Measurements from ENCODE around the gene MCTP1. TPM values are rescaled to one million over a fixed set of nuclear protein-coding genes. Genes with fewer than 3 reads are reported as not detected.

Gene MCTP1
- total RNA-seq, 1 experiment from 2014 or later: 7.5 TPM

GRCh38 chr5:94702729-94703128 is 582.2 kb downstream of the MCTP1 start:
- Histone ChIP-seq H3K9ac (ENCODE audit: low read length) (no peak overlapping the region), H3F3A (ENCODE audit: low read length, unreplicated experiment) (no peaks in the 10 kb centered on the region), H3K36me3 (ENCODE audit: low read depth, low read length) (no peaks in the 10 kb centered on the region), H2AFZ (ENCODE audit: low read length) (no peak overlapping the region), H3K9me3 (ENCODE audit: low read length) (no peaks in the 10 kb centered on the region), H3K9me2 (replicated peaks; ENCODE audit: low read length) (no peaks in the 10 kb centered on the region), H3K4me2 (ENCODE audit: low read length) (no peak overlapping the region), H4K20me1 (ENCODE audit: low read length) (no peaks in the 10 kb centered on the region), H3K4me1 (ENCODE audit: insufficient read depth, low read length) (peaks cover 15% of the 10 kb centered on the region), H3K27me3 (ENCODE audit: low read length) (no peaks in the 10 kb centered on the region), H3K4me3 (ENCODE audit: low read length) (no peak overlapping the region), H3K27ac (ENCODE audit: low read length) (no peak overlapping the region), H3K79me2 (ENCODE audit: low read length) (no peaks in the 10 kb centered on the region)
- TF ChIP-seq EZH2 (IDR thresholded peaks at IDR 0.05; ENCODE audit: low read length, unreplicated experiment) (no peak), CTCF (conservative IDR thresholded peaks at IDR 0.05; ENCODE audit: low read depth, low read length) (no peak), EZH2phosphoT487 (IDR thresholded peaks at IDR 0.05; ENCODE audit: borderline replicate concordance, low read length) (no peak)
- intact Hi-C loops (cut with micrococcal nuclease): no loop called here
- ChIA-PET CTCF (no interaction called here), POLR2A (ENCODE audit: unreplicated experiment) (no interaction called here)
- DNase-seq (no peak), ATAC-seq (no peak)
- BruUV-seq (replicated peaks): no TSS peak

- ChIA-PET POLR2A (ENCODE audit: unreplicated experiment) (no interaction called here), CTCF (no interaction called here)
- DNase-seq (no peak), ATAC-seq (no peak)
- no TSS peak for BruUV-seq (replicated peaks)
- Histone ChIP-seq H3F3A (ENCODE audit: low read length, unreplicated experiment) (no peaks in the 10 kb centered on the region), H3K9ac (ENCODE audit: low read length) (no peak overlapping the region), H3K9me2 (replicated peaks; ENCODE audit: low read length) (no peaks in the 10 kb centered on the region), H4K20me1 (ENCODE audit: low read length) (no peaks in the 10 kb centered on the region), H2AFZ (ENCODE audit: low read length) (no peak overlapping the region), H3K27ac (ENCODE audit: low read length) (no peak overlapping the region), H3K4me1 (ENCODE audit: insufficient read depth, low read length) (peaks cover 10% of the 10 kb centered on the region; the same call in 1 of the 2 replicates), H3K9me3 (ENCODE audit: low read length) (no peaks in the 10 kb centered on the region), H3K4me2 (ENCODE audit: low read length) (no peak overlapping the region), H3K79me2 (ENCODE audit: low read length) (no peaks in the 10 kb centered on the region), H3K4me3 (ENCODE audit: low read length) (no peak overlapping the region), H3K27me3 (ENCODE audit: low read length) (no peaks in the 10 kb centered on the region), H3K36me3 (ENCODE audit: low read depth, low read length) (no peaks in the 10 kb centered on the region)
- intact Hi-C loops (cut with micrococcal nuclease): no loop called here
- TF ChIP-seq EZH2phosphoT487 (IDR thresholded peaks at IDR 0.05; ENCODE audit: borderline replicate concordance, low read length) (no peak), CTCF (conservative IDR thresholded peaks at IDR 0.05; ENCODE audit: low read depth, low read length) (no peak), EZH2 (IDR thresholded peaks at IDR 0.05; ENCODE audit: low read length, unreplicated experiment) (no peak)
Measured at GRCh38 chr5:94700592-94700991, 584.3 kb downstream of the MCTP1 start.

GRCh38 chr5:94699562-94699961 is 585.3 kb downstream of the MCTP1 start:
- Histone ChIP-seq H4K20me1 (ENCODE audit: low read length) (no peaks in the 10 kb centered on the region), H3K9me3 (ENCODE audit: low read length) (no peaks in the 10 kb centered on the region), H3F3A (ENCODE audit: low read length, unreplicated experiment) (no peaks in the 10 kb centered on the region), H3K4me1 (ENCODE audit: insufficient read depth, low read length) (no peaks in the 10 kb centered on the region), H3K79me2 (ENCODE audit: low read length) (no peaks in the 10 kb centered on the region), H3K27me3 (ENCODE audit: low read length) (no peaks in the 10 kb centered on the region), H3K4me3 (ENCODE audit: low read length) (no peak overlapping the region), H3K4me2 (ENCODE audit: low read length) (no peak overlapping the region), H3K9me2 (replicated peaks; ENCODE audit: low read length) (no peaks in the 10 kb centered on the region), H3K36me3 (ENCODE audit: low read depth, low read length) (no peaks in the 10 kb centered on the region), H3K27ac (ENCODE audit: low read length) (no peak overlapping the region), H2AFZ (ENCODE audit: low read length) (no peak overlapping the region), H3K9ac (ENCODE audit: low read length) (no peak overlapping the region)
- no peak for ATAC-seq
- intact Hi-C loops (cut with micrococcal nuclease): loop anchor here (10.0 kb wide), 1 partner anchor 445 kb away; no protein-coding TSS in a partner anchor
- no TSS peak for BruUV-seq (replicated peaks)
- TF ChIP-seq CTCF (conservative IDR thresholded peaks at IDR 0.05; ENCODE audit: low read depth, low read length): no peak
- no peak for TF ChIP-seq EZH2 (IDR thresholded peaks at IDR 0.05; ENCODE audit: low read length, unreplicated experiment)
- TF ChIP-seq EZH2phosphoT487 (IDR thresholded peaks at IDR 0.05; ENCODE audit: borderline replicate concordance, low read length): no peak
- CTCF ChIA-PET: no interaction called here
- POLR2A ChIA-PET (ENCODE audit: unreplicated experiment): no interaction called here
- DNase-seq: no peak
